Left hindlimb (tissue), 1 donor: Measurements from ENCODE around the gene AGRN.
"Not testable (repeated sequence)": the region's sequence is repeated elsewhere in the genome, so short reads cannot be mapped to it uniquely, and the experiment has no call there.

ENCODE experiments used
- DNase-seq: peaks from one replicate; pipeline ENCODE4 v3.0.0-alpha.2; 2018

Gene AGRN

DNA sequence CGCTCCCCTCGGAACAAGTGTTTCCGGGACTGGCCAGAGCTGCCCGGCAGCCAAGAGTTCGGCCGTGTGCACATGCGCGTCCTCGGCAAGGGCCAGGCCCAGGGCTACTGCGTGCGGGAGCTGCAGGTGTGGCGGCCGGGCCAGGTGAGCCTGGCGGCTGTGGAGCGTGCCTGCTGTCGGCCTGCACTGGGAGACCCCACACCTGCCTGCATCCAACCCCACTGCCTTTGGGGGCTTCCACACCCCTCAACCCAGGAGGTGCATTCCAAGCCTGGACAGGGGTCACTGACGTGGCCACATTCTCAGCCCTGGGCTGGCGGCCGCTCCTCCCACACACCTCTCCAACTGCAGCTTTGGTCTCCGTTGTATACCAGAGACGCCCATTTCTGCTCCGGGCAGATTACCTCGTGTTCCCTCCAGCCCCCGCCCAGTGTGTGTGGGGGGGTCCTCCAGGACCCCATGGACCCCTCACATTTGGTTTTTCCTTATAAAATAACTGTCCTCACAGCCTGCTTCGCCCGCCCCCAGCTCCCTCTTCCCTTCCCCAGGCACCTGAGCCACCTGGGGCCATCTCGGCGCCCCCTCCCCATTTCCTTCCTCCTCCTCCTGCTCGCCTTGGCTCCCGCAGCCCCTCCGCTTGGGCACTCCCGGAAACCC, 48.1 kb downstream of the AGRN start:
- no peak for DNase-seq

DNA sequence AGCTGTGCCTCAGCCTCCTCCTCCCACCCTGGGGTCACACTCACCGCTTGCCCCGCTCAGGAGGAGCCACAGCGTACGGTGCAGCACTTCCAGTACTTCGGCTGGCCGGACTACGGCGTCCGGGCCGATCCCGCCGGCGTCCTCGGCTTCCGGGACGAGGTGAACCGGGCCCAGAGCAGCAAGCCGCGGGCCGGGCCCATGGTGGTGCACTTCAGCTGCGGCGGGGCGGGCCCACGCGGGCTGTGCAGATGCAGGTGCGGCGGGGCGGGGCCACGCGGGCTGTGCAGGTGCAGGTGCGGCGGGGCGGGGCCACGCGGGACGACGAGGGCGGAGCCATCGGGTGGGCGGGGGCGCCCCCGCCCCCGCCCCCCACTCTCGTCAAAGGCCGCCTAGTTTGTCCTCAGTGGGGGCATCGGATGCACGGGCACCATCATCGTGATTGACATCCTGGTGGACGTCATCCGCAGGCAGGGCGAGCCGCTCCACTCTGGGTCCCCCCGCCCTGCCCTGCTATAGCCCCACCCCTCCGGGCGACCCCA, 48.7 kb downstream of the AGRN start:
- no peak for DNase-seq

DNA sequence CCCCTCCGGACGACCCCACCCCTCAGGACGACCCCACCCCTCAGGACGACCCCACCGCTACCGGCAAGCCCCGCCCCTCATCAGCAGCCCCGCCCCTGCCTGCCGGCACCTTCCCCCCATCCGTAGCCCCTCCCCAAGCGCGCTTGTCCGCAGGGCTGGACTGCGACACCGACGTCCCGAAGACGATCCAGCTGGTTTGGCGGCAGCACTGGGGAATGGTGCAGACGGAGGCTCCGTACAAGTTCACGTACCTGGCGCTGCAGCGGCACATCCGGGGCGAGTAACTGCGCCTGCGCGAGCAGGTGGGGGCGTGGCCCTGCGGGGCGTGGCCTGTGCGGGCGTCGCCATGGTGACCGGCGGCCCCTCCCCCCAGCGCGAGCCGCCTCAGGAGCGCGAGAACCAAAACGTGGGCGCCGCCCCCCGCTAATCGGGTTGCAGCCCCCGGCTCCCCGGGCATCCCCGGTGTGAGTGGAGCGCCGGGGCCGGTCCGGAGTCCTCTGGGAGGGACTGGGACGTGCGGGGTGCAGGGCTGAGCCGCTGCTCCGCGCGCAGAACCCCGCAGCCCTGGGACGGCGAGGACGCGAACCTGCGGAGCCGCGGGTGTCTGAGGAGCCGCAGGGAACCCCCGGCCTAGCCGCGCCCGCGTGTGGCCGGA, 49.3 kb downstream of the AGRN start:
- no peak for DNase-seq

DNA sequence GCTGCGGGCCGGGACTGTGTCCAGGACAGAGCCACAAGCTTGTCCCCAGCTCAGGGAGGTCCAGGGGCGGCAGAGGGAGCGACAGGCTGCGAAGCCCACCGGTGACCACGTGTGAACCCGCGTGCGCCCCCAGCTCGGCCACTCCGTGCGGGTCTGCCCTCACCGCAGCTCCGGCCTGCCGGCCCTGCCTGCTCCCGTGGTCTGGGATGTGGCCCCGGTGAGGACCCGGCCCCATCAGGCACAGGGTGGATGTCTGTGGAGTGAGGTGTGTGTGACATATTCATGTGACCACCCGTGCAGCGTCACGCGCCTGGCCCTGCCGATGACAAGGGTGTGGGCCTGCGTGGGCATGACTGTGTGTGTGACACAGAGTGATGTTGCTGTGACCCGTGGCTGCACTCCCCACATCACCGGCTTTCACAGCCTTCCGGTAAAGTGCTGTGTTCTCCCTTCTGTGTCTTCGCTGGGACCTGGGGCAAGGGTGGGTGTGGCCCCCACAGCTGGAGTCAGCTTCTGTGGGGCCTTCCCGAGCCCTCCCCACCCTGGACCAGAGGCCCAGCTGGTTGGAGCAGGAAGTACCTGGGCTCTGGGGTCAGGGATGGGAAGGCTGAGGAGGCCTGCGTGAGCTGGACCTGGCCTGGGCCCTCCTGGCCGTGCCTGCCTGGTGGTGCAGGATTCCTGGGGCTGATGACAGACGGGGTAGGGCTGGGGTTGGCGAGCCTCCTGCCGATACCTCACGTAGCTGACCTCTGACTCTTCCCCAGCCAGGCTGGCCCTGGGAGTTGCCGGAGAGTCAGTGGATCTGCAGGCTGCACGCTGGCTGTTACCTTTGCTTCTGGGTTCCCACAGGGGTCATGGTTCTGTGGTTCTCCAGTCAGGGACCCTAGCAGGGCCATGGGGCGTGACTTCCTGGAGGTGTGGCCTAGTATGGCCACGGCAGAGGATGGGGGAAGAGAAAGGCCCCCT, 50.1 kb downstream of the AGRN start:
- no peak for DNase-seq

DNA sequence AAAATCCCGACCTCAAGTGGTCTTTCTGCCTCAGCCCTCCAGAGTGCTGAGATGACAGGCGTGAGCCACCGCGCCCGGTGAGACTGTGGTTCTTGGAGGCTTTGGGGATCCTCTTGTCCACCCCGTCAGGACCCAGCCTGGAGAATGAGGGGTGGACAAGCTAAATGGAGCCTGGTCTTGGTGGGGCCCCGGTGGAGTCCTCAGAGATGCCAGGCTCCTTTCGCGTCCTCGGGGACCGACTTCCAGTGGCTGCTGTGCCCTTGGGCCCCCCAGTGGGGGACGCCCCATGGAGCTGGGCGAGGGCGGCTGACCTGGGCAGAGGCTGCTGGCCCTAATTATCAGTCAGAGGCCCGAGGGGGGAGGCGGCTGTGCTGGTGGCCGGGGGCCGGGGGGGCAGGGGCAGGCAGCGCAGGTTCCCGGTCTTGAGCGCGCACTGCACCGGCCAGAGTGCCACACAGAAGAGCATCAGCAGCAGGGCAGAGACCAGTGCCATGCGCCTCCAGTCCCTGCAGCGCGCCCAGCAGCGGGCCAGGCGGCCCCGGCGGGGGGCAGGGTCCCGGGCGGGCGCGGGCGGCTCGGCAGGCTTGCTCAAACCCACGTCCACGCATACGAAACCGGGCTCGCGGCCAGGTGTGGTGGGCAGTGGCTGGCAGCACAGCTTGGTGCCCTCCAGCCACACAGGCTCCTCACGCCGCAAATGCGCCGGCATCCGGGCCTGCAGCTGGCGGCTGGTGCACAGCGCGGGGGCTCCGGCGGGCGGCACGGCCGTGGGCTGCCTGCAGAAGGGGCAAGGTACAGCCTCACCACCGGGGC, 51.8 kb downstream of the AGRN start:
- DNase-seq = no peak

DNA sequence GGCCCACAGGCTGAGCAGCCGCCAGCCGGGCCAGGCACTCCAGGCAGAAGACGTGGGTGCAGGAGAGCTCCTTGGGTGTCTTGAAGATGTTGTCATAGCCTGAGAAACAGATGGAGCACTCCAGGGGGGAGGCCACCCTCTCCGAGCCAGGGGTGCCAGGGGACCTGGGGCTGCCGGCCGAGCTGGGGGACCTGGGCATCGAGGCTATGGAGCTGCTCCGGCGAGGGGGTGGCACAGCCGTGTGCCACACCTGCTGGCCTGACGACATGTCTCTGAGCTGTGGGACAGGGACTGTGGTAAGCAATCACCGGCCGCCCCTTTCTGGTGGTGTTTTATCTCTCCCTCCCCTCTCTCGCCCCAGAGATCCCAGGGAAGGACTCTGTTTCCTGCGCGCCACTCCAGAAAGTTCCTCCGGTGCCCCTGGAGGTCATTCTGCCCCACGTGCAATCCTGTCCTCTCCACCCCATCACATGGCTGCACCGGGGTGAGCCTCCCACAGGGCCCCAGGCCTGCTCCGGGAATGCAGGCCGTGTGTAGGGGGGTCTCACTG, 52.5 kb downstream of the AGRN start:
- DNase-seq = peak; percentile 16

DNA sequence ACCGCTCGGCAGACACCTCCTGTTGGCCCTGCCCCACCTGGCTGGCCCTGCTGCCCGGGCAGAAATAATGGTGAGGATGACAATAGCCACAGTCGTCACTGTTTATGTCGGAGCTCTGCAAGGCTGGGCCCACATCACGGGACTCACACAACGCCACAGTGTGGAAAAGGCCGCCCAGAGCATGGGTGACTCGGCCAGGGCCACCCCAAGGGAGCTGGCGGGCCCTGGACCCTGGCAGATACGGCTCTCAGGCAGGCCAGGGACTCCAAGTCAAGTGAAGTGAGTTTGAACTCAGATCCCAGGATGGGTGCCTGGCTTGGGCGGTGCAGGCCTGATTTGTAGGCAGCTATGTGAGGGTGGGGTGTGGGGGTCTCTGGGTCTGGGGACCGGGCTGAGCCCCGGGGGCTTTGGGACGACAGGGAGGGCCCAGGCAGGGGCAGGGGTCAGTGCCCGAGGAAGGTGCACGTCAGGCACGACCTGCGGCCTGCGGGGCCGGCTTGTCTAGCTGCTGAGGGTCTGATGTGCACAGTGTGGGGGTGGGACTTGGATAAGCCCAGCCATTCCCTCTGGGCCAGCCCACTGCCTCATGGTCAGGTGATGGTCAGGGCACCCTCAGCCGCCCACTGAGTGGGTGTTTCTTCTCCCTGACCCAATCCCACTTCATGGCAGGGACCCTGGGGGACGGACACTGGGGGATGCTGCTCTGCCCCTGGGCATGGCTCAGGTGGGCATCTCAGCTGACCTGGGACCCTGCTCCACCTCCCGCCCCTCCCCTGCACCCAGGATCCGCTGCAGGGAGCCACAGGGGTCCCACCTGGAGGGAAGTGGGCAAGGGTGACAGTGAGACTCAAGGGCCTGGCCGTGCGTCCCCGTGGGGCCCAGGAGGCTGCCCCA, 53.2 kb downstream of the AGRN start:
- peak; percentile 28 for DNase-seq

DNA sequence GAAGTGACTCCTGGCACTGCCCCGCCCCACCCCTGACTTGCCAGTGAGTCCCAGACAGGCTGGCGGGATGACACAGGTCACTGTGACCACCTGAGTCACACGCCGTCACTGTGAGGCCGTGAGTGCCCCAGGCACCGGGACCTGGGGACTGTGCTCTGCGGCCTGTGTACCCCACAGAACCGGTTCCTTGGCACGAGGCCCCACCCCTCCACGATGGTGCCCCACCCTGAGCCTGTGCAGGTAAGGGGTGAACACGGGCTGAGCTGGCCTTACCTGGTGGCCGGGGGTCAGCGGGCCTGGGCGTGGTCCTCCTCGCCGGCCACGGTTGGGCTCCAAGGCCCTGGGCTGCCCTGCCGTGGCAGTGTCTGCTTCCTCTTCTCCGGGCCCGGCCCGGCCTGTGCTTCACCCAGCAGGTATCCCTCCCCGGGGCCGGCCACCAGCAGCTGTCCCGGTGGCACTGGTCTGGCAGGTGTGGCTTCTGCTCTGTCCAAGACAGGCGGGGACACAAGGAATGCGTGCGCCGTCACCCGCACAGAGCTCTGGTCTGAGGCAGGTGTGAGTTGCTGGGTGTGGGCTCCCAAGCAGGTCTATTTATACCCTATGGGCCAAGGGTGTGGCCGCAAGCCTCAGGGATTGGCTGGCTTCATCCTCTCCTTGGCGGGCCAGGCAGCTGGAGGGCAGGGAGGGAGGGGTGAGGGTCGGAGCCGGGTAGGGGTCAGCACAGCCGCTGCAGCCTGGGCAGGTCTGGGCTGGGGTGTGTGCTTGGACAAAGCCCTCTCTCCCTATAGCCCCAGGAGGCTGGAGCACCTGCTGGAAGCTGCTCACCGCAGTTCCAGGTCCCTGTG, 54.0 kb downstream of the AGRN start, which contains the start of gene RNF223:
TSS of gene RNF223 (minus strand) at position 564 of the 845 bp plus-strand sequence. CDS start 1,740 bp downstream, outside the sequence.
- peak; percentile 50 for DNase-seq

DNA sequence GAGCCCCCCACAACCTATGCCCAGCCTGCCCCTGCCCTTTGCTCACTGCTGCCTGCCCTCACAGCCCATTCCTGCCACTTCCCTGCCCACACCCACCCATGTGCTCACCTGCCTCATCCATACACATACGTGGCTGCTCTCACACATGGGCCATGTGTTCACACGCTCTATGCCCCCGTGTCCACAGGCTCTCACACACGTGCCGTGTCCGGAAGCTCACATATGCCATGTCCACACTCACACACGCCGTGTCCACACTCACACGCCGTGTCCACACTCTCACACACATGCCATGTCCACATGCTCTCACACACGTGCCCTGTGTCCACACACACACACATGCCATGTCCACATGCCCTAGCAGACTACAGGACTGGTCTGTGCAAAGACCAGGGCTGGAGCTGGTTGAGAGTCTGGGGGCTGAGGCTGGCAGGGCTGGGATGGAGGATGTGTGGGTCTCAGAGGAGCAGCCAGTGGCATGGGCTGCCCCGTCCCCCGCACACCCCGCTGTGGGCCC, 54.8 kb downstream of the AGRN start:
- peak; percentile 32 for DNase-seq

DNA sequence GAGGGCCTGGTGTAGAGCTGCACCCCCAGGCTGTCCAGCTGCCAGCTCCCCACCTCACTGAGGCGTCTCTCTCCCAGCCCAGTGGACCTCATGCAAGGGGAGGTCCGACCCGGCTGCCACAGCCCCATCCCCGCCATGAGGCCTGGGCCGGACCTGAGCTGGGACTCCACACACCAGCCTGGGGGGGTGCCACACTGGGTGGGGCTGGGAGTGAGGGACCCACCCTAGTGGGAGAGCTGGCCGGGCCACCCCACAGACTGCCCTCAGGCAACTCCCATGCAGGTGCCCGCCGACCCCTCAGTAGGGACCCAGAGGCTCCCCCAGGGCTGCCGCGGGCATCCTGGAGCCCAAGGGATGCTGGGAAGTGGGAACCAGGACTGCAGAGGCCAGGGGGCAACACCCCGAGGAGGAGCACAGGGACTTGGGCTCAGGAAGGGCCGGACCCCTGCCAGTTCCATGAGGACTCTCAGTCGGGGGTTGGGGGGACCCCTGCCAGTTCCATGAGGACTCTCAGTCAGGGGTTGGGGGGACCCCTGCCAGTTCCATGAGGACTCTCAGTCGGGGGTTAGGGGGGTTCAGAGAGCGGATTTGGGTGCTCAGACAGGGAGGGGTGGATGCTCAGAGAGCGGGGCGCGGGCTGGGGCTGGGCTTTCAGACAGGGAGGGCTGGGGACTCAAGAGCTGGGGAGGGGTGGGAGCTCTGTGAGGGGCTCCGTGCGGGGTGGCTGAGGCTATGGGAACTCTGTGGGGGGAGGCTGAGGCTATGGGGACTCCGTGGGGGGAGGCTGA, 55.4 kb downstream of the AGRN start:
- peak; percentile 38 for DNase-seq

DNA sequence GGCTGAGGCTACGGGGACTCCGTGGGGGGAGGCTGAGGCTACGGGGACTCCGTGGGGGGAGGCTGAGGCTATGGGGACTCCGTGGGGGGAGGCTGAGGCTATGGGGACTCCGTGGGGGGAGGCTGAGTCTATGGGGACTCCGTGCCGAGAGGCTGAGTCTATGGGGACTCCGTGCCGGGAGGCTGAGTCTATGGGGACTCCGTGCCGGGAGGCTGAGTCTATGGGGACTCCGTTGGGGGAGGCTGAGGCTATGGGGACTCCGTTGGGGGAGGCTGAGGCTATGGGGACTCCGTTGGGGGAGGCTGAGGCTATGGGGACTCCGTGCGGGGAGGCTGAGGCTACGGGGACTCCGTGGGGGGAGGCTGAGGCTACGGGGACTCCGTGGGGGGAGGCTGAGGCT, 57.5 kb downstream of the AGRN start:
- DNase-seq = not testable (repeated sequence)

DNA sequence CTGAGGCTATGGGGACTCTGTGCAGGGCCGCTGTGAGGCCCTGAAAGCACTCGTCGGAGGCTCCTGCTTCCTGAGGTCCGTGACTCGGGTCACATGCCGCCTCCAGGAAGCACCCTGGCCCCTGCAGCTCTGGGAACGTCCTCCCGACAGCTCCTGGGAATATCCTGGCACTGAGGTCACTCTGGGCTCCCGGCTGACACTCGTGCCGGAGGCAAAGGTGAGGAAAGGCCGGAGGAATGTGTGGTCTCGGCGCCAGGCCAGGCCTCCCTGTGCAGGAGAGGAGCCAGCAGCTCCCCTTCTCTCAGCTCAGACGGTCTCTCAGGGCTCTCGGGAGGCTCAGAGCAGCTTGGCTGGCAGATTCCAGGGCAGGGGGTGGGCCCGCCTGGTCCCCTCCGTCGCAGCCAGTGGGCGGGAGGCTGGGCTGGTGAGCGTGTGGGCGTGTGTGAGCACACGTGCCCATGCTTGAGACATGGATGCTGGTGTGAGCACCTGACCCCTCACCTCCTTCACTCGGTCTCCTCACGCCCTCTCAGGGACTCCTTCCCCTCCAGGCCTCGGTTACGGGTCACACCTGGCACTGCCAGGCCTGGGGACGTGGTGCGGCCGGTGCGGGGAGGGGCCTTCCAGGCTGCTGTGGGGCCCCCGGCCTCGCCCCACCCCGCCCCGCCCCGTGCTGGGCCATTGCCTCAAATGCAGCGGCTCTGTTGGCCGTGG, 59.6 kb downstream of the AGRN start:
- DNase-seq = peak; percentile 77

DNA sequence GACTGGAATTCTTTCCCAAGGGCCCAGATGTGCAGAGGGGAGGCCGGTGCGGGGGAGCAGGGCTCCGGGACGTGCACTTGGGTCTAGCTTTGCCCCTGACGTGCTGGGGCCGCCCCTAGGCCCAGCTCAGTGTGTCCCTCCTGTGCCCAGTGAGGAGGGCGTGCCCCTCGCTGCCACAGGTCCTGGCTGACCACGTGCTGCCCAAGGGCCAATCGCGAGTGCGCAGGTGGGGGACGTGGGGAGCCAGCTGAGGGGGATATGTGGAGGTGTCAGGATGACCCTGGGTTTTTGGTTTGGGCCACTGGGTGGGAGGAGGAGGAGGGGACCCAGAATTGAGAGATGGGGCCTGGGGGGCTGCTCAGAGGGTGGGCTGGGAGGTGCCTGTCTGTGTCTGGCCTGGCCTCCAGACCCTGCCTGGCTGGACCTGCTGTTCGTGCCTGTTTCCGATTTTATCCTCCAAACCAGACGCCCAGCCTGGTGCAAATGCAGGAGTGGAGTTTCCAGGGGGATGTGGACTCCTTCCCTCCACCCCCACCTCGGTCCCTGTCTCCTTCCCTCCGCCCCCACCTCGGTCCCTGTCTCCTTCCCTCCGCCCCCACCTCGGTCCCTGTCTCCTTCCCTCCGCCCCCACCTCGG, 60.3 kb downstream of the AGRN start:
- DNase-seq = peak; percentile 86

DNA sequence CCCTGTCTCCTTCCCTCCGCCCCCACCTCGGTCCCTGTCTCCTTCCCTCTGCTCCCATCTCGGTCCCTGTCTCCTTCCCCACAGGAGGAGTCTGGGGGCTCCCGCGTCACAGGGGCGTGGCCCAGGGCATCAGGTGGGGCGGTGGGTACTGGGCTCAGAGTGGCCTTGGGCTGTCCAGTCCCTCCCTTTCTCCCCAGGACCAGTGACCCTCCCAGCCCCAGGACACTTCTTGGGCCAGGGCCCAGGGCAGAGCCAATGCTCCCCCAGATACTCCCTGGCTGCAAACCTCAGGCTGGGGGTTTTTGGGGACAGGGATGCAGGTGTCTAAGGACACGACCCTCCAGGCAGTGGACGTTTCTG, 61.0 kb downstream of the AGRN start:
- DNase-seq = peak; percentile 30

DNA sequence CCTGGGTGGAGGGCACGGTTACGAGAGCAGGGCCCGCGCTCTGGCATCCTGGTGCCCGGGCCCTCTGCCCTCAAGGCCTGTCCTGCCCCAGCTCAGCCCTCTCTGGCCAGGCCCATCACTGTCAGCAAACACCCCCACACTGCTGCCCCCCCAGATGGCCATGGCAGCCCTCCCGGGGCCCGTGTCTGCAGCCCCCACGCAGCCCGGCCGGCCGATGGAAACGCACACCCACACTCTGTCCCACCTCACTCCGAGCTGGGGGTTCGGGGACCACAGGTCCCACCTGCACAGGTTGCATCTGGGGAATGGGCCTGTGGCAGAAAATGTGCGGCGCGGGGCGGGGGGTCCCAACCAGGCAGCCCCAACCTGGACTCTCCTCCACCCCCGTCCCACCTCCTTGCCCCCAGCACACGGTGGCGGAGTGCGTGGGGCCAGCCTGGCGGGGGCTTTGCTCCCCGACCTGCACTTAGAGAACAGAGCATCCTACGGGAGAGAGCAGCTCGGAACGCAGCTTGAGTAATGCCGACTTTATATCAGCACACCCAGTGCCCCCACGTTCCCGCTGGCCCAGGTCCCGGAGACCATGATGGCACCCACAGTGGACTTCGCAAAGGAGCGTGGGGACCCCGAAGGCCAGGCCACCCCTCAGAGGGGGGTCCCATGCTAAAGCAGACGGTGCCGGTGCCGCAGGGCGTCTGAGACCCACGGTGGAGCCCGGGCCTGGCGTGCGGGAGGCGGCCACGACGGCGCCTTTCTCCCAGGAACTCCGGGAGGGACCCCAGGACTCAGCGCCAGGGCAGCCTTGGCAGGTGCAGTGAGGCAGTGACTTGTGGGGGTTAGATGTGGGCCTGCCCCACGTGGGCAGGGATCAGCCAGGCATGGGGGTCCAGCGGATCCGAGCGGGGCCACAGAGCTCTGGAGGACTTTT, 61.7 kb downstream of the AGRN start:
- peak; percentile 35 for DNase-seq

DNA sequence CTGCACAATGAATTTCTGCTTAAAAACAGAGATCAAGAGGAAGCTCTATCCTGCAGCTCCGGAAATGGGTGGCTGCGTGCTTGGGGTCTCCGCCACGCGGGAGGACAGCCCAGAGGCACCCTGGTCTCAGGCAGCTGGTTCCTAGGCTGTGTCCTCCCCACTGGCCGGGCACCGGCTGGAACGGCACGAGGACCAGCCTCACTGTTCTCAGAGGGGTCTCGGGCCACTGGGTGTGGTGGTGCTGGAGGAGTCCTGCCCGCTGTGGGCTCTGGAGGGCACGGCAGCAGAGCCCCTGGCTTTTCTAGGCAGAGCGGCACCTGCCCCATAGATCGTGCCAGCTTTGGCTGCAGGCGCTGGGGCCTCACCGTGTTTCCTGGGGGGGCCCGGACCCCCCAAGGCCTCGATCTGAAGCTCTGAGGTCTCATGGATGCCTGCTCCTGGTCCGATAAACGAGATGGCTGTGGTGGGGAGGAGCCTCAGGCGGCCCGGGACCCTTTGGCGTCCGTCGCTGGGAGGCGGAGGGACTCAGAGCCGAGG, 62.4 kb downstream of the AGRN start:
- peak; percentile 31 for DNase-seq
